GM21360 (cell line): Measurements from ENCODE around the gene ALMS1.

ENCODE experiments used
- ATAC-seq: cut with Tn5 transposase; IDR thresholded peaks from one replicate; pipeline ENCODE4 v1.9.1; 2021; ENCODE audit warnings: mild to moderate bottlenecking, moderate library complexity; ENCODE audit not compliant: unreplicated experiment

The ALMS1 gene

GRCh38 chr2:73654175-73654574 lies 268.5 kb downstream of the ALMS1 start:
- no peak for ATAC-seq
